A673 (cell line): Measurements from ENCODE around the gene CRYBG3. TPM values are rescaled to one million over a fixed set of nuclear protein-coding genes. Genes with fewer than 3 reads are reported as not detected.
A peak's percentile ranks its signal among the peaks of the same experiment; 100 is the strongest.

Source experiments
- BruUV-seq: library from RNA; stranded (reverse); fragments of 400-500 nt; replicated peaks from 2 replicates; lab custom pipeline; 2021; lab: Mats Ljungman, UMichigan
- CTCF ChIA-PET: fragments of 300-600 bp; sonication (Branson Sonifier 250); formaldehyde crosslinking; loops from one replicate; lab custom pipeline; 2022; ENCODE audit warnings: antibody characterized with exemption; lab: Charles Lee
- POLR2A ChIA-PET: fragments of 300-600 bp; sonication (Branson Sonifier 250); formaldehyde crosslinking; loops from one replicate; lab custom pipeline; 2022; ENCODE audit warnings: antibody characterized with exemption; ENCODE audit not compliant: low non-redundant PET; lab: Charles Lee
- DNase-seq: peaks from one replicate; pipeline ENCODE4 v3.0.0-alpha.2; 2015; ENCODE audit warnings: low spot score
- H3K27ac ChIP-seq: fragments of 200-600 bp; sonication (generic); 2 replicates; pipeline ENCODE4 v1.5.1; 2016; ENCODE audit warnings: mixed run types, low read depth, mild to moderate bottlenecking, mixed read lengths, antibody characterized with exemption, low read length; ENCODE audit not compliant: poor library complexity, severe bottlenecking
- H3K27me3 ChIP-seq: fragments of 200-600 bp; sonication (generic); replicated peaks from 2 replicates; pipeline ENCODE4 v1.6.1; 2017; ENCODE audit warnings: mixed run types, low read depth, mild to moderate bottlenecking, mixed read lengths, antibody characterized with exemption, low read length; ENCODE audit not compliant: insufficient read depth, poor library complexity
- H3K36me3 ChIP-seq: fragments of 200-600 bp; sonication (generic); 2 replicates; pipeline ENCODE4 v1.6.1; 2016; ENCODE audit warnings: mixed run types, mild to moderate bottlenecking, mixed read lengths, antibody characterized with exemption, low read length; ENCODE audit not compliant: insufficient read depth, poor library complexity, severe bottlenecking
- H3K4me1 ChIP-seq: fragments of 200-600 bp; sonication (generic); 2 replicates; pipeline ENCODE4 v1.6.1; 2017; ENCODE audit warnings: mixed run types, mild to moderate bottlenecking, mixed read lengths, antibody characterized with exemption, low read length; ENCODE audit not compliant: insufficient read depth, poor library complexity, severe bottlenecking
- H3K4me3 ChIP-seq: fragments of 200-600 bp; sonication (generic); 2 replicates; pipeline ENCODE4 v1.5.1; 2016; ENCODE audit warnings: low read depth, mixed run types, mild to moderate bottlenecking, mixed read lengths, low read length; ENCODE audit not compliant: poor library complexity, severe bottlenecking
- H3K9me3 ChIP-seq: fragments of 200-600 bp; sonication (generic); 2 replicates; pipeline ENCODE4 v1.6.1; 2016; ENCODE audit warnings: mixed run types, low read depth, mild to moderate bottlenecking, mixed read lengths, antibody characterized with exemption, low read length; ENCODE audit not compliant: poor library complexity, severe bottlenecking
- CTCF ChIP-seq: fragments of 300-800, 200-600 bp; sonication (generic); conservative IDR thresholded peaks from 2 replicates; pipeline ENCODE4 v1.5.1; 2017; ENCODE audit warnings: low read depth, mild to moderate bottlenecking, antibody characterized with exemption, low read length, moderate library complexity, mixed read lengths
- EZH2 ChIP-seq: fragments of 200-600 bp; sonication (generic); IDR thresholded peaks from 2 replicates; pipeline ENCODE4 v1.6.1; 2017; ENCODE audit warnings: borderline replicate concordance, low read depth, mild to moderate bottlenecking, mixed read lengths, antibody characterized with exemption, low read length; ENCODE audit not compliant: poor library complexity, severe bottlenecking
- intact Hi-C: fragments of 100-400 bp; cut with micrococcal nuclease; formaldehyde crosslinking; loops from one replicate; pipeline ENCODE4 v1.10.0; 2022; ENCODE audit not compliant: unreplicated experiment
- total RNA-seq: library from RNA; stranded (reverse); gene quantifications from 2 replicates; pipeline ENCODE4 v1.2.3, GENCODE V29; 2021

CRYBG3 gene
- total RNA-seq, 1 experiment from 2014 or later, result 8.6 TPM

- Histone ChIP-seq H3K9me3 (no peaks in the 10 kb centered on the region), H3K27me3 (no peaks in the 10 kb centered on the region), H3K4me1 (peaks cover 20% of the 10 kb centered on the region), H3K27ac (no peak overlapping the region), H3K36me3 (no peaks in the 10 kb centered on the region), H3K4me3 (no peak overlapping the region)
- intact Hi-C loops, result no loop called here
- BruUV-seq, result no TSS peak
- ChIA-PET CTCF (no interaction called here), POLR2A (no interaction called here)
- DNase-seq, result no peak
- no peak for TF ChIP-seq EZH2
- TF ChIP-seq CTCF, result no peak
Measured at GRCh38 chr3:97880267-97880666, 58.5 kb downstream of the CRYBG3 start.

GRCh38 chr3:97882975-97883598 lies 61.3 kb downstream of the CRYBG3 start:
- ChIA-PET CTCF (no interaction called here), POLR2A (no interaction called here)
- H3K27me3 ChIP-seq, result no peaks in the 10 kb centered on the region
- intact Hi-C loops, result no loop called here
- H3K27ac ChIP-seq, result no peak overlapping the region
- H3K4me1 ChIP-seq, result peaks cover 37% of the 10 kb centered on the region
- H3K4me3 ChIP-seq, result no peak overlapping the region
- H3K9me3 ChIP-seq, result no peaks in the 10 kb centered on the region
- TF ChIP-seq CTCF, result no peak
- TF ChIP-seq EZH2, result no peak
- no TSS peak for BruUV-seq
- peak; percentile 39 for DNase-seq
- H3K36me3 ChIP-seq, result no peaks in the 10 kb centered on the region

- no peak overlapping the region for H3K4me3 ChIP-seq
- BruUV-seq, result no TSS peak
- no peaks in the 10 kb centered on the region for H3K27me3 ChIP-seq
- CTCF ChIA-PET, result no interaction called here
- no peaks in the 10 kb centered on the region for H3K36me3 ChIP-seq
- no peak overlapping the region for H3K27ac ChIP-seq
- TF ChIP-seq CTCF, result no peak
- no peak for TF ChIP-seq EZH2
- peaks cover 37% of the 10 kb centered on the region for H3K4me1 ChIP-seq
- intact Hi-C loops, result no loop called here
- no peaks in the 10 kb centered on the region for H3K9me3 ChIP-seq
- DNase-seq, result no peak
- POLR2A ChIA-PET, result no interaction called here
Measured at GRCh38 chr3:97883736-97884135, 61.9 kb downstream of the CRYBG3 start.
